Measurements from ENCODE around the gene SPARCL1.

- TF ChIP-seq SIN3A (IDR thresholded peaks at IDR 0.05; ENCODE audit: borderline replicate concordance, insufficient read depth, low read length): no peak
- TF ChIP-seq, protein P1, sequence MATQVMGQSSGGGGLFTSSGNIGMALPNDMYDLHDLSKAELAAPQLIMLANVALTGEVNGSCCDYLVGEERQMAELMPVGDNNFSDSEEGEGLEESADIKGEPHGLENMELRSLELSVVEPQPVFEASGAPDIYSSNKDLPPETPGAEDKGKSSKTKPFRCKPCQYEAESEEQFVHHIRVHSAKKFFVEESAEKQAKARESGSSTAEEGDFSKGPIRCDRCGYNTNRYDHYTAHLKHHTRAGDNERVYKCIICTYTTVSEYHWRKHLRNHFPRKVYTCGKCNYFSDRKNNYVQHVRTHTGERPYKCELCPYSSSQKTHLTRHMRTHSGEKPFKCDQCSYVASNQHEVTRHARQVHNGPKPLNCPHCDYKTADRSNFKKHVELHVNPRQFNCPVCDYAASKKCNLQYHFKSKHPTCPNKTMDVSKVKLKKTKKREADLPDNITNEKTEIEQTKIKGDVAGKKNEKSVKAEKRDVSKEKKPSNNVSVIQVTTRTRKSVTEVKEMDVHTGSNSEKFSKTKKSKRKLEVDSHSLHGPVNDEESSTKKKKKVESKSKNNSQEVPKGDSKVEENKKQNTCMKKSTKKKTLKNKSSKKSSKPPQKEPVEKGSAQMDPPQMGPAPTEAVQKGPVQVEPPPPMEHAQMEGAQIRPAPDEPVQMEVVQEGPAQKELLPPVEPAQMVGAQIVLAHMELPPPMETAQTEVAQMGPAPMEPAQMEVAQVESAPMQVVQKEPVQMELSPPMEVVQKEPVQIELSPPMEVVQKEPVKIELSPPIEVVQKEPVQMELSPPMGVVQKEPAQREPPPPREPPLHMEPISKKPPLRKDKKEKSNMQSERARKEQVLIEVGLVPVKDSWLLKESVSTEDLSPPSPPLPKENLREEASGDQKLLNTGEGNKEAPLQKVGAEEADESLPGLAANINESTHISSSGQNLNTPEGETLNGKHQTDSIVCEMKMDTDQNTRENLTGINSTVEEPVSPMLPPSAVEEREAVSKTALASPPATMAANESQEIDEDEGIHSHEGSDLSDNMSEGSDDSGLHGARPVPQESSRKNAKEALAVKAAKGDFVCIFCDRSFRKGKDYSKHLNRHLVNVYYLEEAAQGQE (IDR thresholded peaks at IDR 0.05; ENCODE audit: insufficient read depth in 1 of 2, low read depth in 2 of 2, low read length in 2 of 2): no peak
- TF ChIP-seq POLR2AphosphoS5 (IDR thresholded peaks at IDR 0.05; ENCODE audit: low read depth, low read length): no peak
- TF ChIP-seq TAF1 (IDR thresholded peaks at IDR 0.05; ENCODE audit: borderline replicate concordance, insufficient read depth, low read length): no peak
Observed at GRCh38 chr4:87541956-87542709, 13.0 kb upstream of the SPARCL1 start.

Data from PFSK-1 (cell line).